Measurements from ENCODE around the gene SCG5. TPM values are rescaled to one million over a fixed set of nuclear protein-coding genes. Genes with fewer than 3 reads are reported as not detected.

The SCG5 gene
- total RNA-seq, 1 donor from 2014 or later, result 12.1 TPM

- Histone ChIP-seq H3K9ac (ENCODE audit: low read length) (no peak overlapping the region), H3K4me2 (ENCODE audit: low read length) (no peak overlapping the region), H3K9me3 (ENCODE audit: insufficient read depth, low read depth, low read length) (no peaks in the 10 kb centered on the region), H2AFZ (ENCODE audit: low read depth, low read length) (no peak overlapping the region), H3K27me3 (ENCODE audit: insufficient read depth, low read length) (no peaks in the 10 kb centered on the region), H3K4me1 (ENCODE audit: insufficient read depth, low read length) (peaks cover 30% of the 10 kb centered on the region), H3K27ac (ENCODE audit: low read depth, low read length) (no peak overlapping the region), H3K36me3 (ENCODE audit: insufficient read depth, low read length) (no peaks in the 10 kb centered on the region), H4K20me1 (ENCODE audit: insufficient read depth, low read length) (no peaks in the 10 kb centered on the region), H3K4me3 (ENCODE audit: insufficient read depth, low read depth, low read length) (no peak overlapping the region), H3K79me2 (ENCODE audit: insufficient read depth, low read length) (no peaks in the 10 kb centered on the region)
- no peak for TF ChIP-seq EZH2 (IDR thresholded peaks at IDR 0.05; ENCODE audit: insufficient read depth, low read length)
- no peak for TF ChIP-seq CTCF (IDR thresholded peaks at IDR 0.05; ENCODE audit: insufficient read depth, low read depth, low read length)
- H3K4me1 Mint-ChIP-seq (ENCODE audit: low read depth, unreplicated experiment), result peaks cover 29% of the 10 kb centered on the region
- no peaks in the 10 kb centered on the region for H3K36me3 Mint-ChIP-seq (ENCODE audit: low read depth, unreplicated experiment)
- no peak for DNase-seq (ENCODE audit: low read depth)
- no peaks in the 10 kb centered on the region for H3K9me3 Mint-ChIP-seq (ENCODE audit: unreplicated experiment)
- H3K4me3 Mint-ChIP-seq (ENCODE audit: unreplicated experiment), result no peak overlapping the region
- H3K27ac Mint-ChIP-seq (ENCODE audit: unreplicated experiment), result no peak overlapping the region
- H3K27me3 Mint-ChIP-seq (ENCODE audit: low read depth, unreplicated experiment), result peaks cover 11% of the 10 kb centered on the region
- no peak for FAIRE-seq
Measured at GRCh38 chr15:32709295-32710033, 68.0 kb downstream of the SCG5 start.

- Histone ChIP-seq H4K20me1 (ENCODE audit: insufficient read depth, low read length) (peaks cover 13% of the 10 kb centered on the region), H3K36me3 (ENCODE audit: insufficient read depth, low read length) (peaks cover 1% of the 10 kb centered on the region), H2AFZ (ENCODE audit: low read depth, low read length) (no peak overlapping the region), H3K4me2 (ENCODE audit: low read length) (peak overlapping the region; percentile 26), H3K9me3 (ENCODE audit: insufficient read depth, low read depth, low read length) (no peaks in the 10 kb centered on the region), H3K4me3 (ENCODE audit: insufficient read depth, low read depth, low read length) (no peak overlapping the region), H3K79me2 (ENCODE audit: insufficient read depth, low read length) (peaks cover 28% of the 10 kb centered on the region), H3K4me1 (ENCODE audit: insufficient read depth, low read length) (peaks cover 11% of the 10 kb centered on the region), H3K27me3 (ENCODE audit: insufficient read depth, low read length) (no peaks in the 10 kb centered on the region), H3K9ac (ENCODE audit: low read length) (no peak overlapping the region), H3K27ac (ENCODE audit: low read depth, low read length) (no peak overlapping the region)
- peaks cover 2% of the 10 kb centered on the region for H3K4me1 Mint-ChIP-seq (ENCODE audit: low read depth, unreplicated experiment)
- DNase-seq (ENCODE audit: low read depth), result peak; percentile 86
- FAIRE-seq, result no peak
- no peak overlapping the region for H3K4me3 Mint-ChIP-seq (ENCODE audit: unreplicated experiment)
- peaks cover 9% of the 10 kb centered on the region for H3K9me3 Mint-ChIP-seq (ENCODE audit: unreplicated experiment)
- H3K36me3 Mint-ChIP-seq (ENCODE audit: low read depth, unreplicated experiment), result no peaks in the 10 kb centered on the region
- peaks cover 23% of the 10 kb centered on the region for H3K27me3 Mint-ChIP-seq (ENCODE audit: low read depth, unreplicated experiment)
- TF ChIP-seq EZH2 (IDR thresholded peaks at IDR 0.05; ENCODE audit: insufficient read depth, low read length), result no peak
- no peak for TF ChIP-seq CTCF (IDR thresholded peaks at IDR 0.05; ENCODE audit: insufficient read depth, low read depth, low read length)
- H3K27ac Mint-ChIP-seq (ENCODE audit: unreplicated experiment), result no peak overlapping the region
Measured at GRCh38 chr15:32715276-32715675, 73.8 kb downstream of the SCG5 start.

Data from astrocyte (in vitro differentiated cells and primary cell).